ENCODE data around the gene MOXD1.

MOXD1 gene

GRCh38 chr6:132333639-132334520 is 67.4 kb downstream of the MOXD1 start:
- no peak overlapping the region for H3K9ac ChIP-seq
- no peaks in the 10 kb centered on the region for H3K27me3 ChIP-seq (ENCODE audit: insufficient read depth, low read depth)
- H2AFZ ChIP-seq (ENCODE audit: low read depth): no peak overlapping the region
- no peak overlapping the region for H3K27ac ChIP-seq
- no peak for TF ChIP-seq CTCF (conservative IDR thresholded peaks at IDR 0.05; ENCODE audit: low read depth, low read length)
- no peaks in the 10 kb centered on the region for H4K20me1 ChIP-seq (ENCODE audit: insufficient read depth)
- H3K4me1 ChIP-seq (ENCODE audit: low read depth, poor library complexity, severe bottlenecking): no peaks in the 10 kb centered on the region
- H3K4me3 ChIP-seq (IDR thresholded peaks at IDR 0.05; ENCODE audit: insufficient read depth, low read depth, low read length): no peak overlapping the region
- no peak overlapping the region for H3K4me2 ChIP-seq
- H3K36me3 ChIP-seq (ENCODE audit: insufficient read depth): no peaks in the 10 kb centered on the region
- H3K79me2 ChIP-seq (ENCODE audit: insufficient read depth, low read depth): no peaks in the 10 kb centered on the region

GRCh38 chr6:132330759-132331158 is 70.5 kb downstream of the MOXD1 start:
- no peaks in the 10 kb centered on the region for H4K20me1 ChIP-seq (ENCODE audit: insufficient read depth)
- no peaks in the 10 kb centered on the region for H3K36me3 ChIP-seq (ENCODE audit: insufficient read depth)
- no peaks in the 10 kb centered on the region for H3K27me3 ChIP-seq (ENCODE audit: insufficient read depth, low read depth)
- H3K9ac ChIP-seq: no peak overlapping the region
- no peaks in the 10 kb centered on the region for H3K4me1 ChIP-seq (ENCODE audit: low read depth, poor library complexity, severe bottlenecking)
- no peak for TF ChIP-seq CTCF (conservative IDR thresholded peaks at IDR 0.05; ENCODE audit: low read depth, low read length)
- H3K27ac ChIP-seq: no peak overlapping the region
- H3K79me2 ChIP-seq (ENCODE audit: insufficient read depth, low read depth): no peaks in the 10 kb centered on the region
- no peak overlapping the region for H3K4me3 ChIP-seq (IDR thresholded peaks at IDR 0.05; ENCODE audit: insufficient read depth, low read depth, low read length)
- H3K4me2 ChIP-seq: no peak overlapping the region
- no peak overlapping the region for H2AFZ ChIP-seq (ENCODE audit: low read depth)

GRCh38 chr6:132322398-132322797 is 78.9 kb downstream of the MOXD1 start:
- TF ChIP-seq CTCF (conservative IDR thresholded peaks at IDR 0.05; ENCODE audit: low read depth, low read length): no peak
- H4K20me1 ChIP-seq (ENCODE audit: insufficient read depth): no peaks in the 10 kb centered on the region
- H3K36me3 ChIP-seq (ENCODE audit: insufficient read depth): no peaks in the 10 kb centered on the region
- H3K4me1 ChIP-seq (ENCODE audit: low read depth, poor library complexity, severe bottlenecking): peaks cover 3% of the 10 kb centered on the region
- H3K4me2 ChIP-seq: no peak overlapping the region
- H3K79me2 ChIP-seq (ENCODE audit: insufficient read depth, low read depth): no peaks in the 10 kb centered on the region
- no peaks in the 10 kb centered on the region for H3K27me3 ChIP-seq (ENCODE audit: insufficient read depth, low read depth)
- no peak overlapping the region for H3K4me3 ChIP-seq (IDR thresholded peaks at IDR 0.05; ENCODE audit: insufficient read depth, low read depth, low read length)
- no peak overlapping the region for H2AFZ ChIP-seq (ENCODE audit: low read depth)
- H3K27ac ChIP-seq: no peak overlapping the region
- H3K9ac ChIP-seq: no peak overlapping the region

- H3K27me3 ChIP-seq (ENCODE audit: insufficient read depth, low read depth): no peaks in the 10 kb centered on the region
- no peak for TF ChIP-seq CTCF (conservative IDR thresholded peaks at IDR 0.05; ENCODE audit: low read depth, low read length)
- no peak overlapping the region for H3K4me3 ChIP-seq (IDR thresholded peaks at IDR 0.05; ENCODE audit: insufficient read depth, low read depth, low read length)
- no peak overlapping the region for H3K27ac ChIP-seq
- no peak overlapping the region for H3K9ac ChIP-seq
- peaks cover 3% of the 10 kb centered on the region for H3K4me1 ChIP-seq (ENCODE audit: low read depth, poor library complexity, severe bottlenecking)
- H2AFZ ChIP-seq (ENCODE audit: low read depth): no peak overlapping the region
- no peaks in the 10 kb centered on the region for H3K79me2 ChIP-seq (ENCODE audit: insufficient read depth, low read depth)
- H4K20me1 ChIP-seq (ENCODE audit: insufficient read depth): no peaks in the 10 kb centered on the region
- no peak overlapping the region for H3K4me2 ChIP-seq
- no peaks in the 10 kb centered on the region for H3K36me3 ChIP-seq (ENCODE audit: insufficient read depth)
These were observed 81.3 kb downstream of the MOXD1 start for GRCh38 chr6:132320007-132320406.
